ENCODE results near the gene TENT4B. TPM values are rescaled to one million over a fixed set of nuclear protein-coding genes. Genes with fewer than 3 reads are reported as not detected.

TENT4B gene
- total RNA-seq (2022; extraction: Qiagen RNA extraction; ENCODE audit: low read depth) = 11.2 to 14.4 TPM (median 13.4 TPM) in 5 replicates

GRCh38 chr16:50152807-50153595 lies at the start of gene TENT4B:
Gene TENT4B (plus strand): TSS chr16:50153306. CDS start chr16:50153622, 316 bp downstream.

GRCh38 chr16:50266337-50267091 lies 113.4 kb downstream of the TENT4B start, which contains the start of gene ADCY7:
Gene ADCY7 (plus strand): TSS chr16:50266551. CDS start chr16:50288180, 21,629 bp downstream.

Other genes with a start within 250 kb of the TENT4B start
- 18.2 to 22.8 TPM (median 19.3 TPM) in 5 replicates for gene CNEP1R1, start 128.1 kb upstream of the TENT4B start, total RNA-seq (2022; extraction: Qiagen RNA extraction; ENCODE audit: low read depth)
- 12.0 to 19.0 TPM (median 17.0 TPM) in 5 replicates for gene HEATR3, start 87.3 kb upstream of the TENT4B start, total RNA-seq (2022; extraction: Qiagen RNA extraction; ENCODE audit: low read depth)
- gene ADCY7, start 113.2 kb downstream of the TENT4B start, total RNA-seq (2022; extraction: Qiagen RNA extraction; ENCODE audit: low read depth) = 12.7 to 19.7 TPM (median 16.6 TPM) in 5 replicates
- gene BRD7, start 215.7 kb downstream of the TENT4B start, total RNA-seq (2022; extraction: Qiagen RNA extraction; ENCODE audit: low read depth) = 52.1 to 67.2 TPM (median 60.9 TPM) in 5 replicates

Measured in A549 treated with DMSO at 1 μM for 4 hours (cell line).